CD4-positive, alpha-beta T cell treated with Interleukin-4 for 1 hour (primary cell): Measurements from ENCODE around the gene CHTF8.

Experiments used
- DNase-seq, 2 donors: peaks; one replicate each; pipeline ENCODE4 v3.0.0-alpha.2; 2020 to 2022

Gene CHTF8

GRCh38 chr16:69084289-69084688, 48.1 kb downstream of the CHTF8 start:
- no peak for DNase-seq

DNA sequence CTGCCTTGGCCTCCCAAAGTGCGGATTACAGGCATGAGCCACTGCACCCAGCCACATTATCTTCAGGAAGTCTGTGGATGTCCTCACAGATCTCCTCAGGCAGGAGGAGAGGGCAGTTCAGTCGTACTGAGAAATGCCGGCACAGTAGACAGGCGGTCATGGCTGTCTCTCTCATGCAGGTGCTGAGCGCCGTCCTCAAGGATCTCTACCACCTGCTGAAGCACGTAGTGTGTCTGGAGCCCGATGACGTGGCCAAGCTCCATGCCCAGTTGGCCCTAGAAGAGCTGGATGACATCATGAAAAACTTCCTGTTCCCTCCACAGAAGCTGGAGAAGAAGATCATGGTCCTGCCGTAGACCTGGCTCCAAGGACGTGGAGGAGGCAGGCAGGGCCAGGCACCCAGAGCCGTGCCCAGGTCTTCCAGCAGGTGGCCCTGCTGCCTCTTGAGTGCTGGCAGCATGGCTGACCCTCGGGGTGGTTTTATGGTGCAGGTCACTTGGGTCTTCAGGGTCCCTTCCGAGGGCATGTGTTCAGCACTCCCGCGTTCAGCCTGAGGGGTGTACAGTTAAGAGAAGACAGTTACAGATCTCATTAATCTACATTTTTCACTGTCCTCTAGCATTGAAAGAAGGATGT, 49.0 kb downstream of the CHTF8 start:
- DNase-seq: no peak

DNA sequence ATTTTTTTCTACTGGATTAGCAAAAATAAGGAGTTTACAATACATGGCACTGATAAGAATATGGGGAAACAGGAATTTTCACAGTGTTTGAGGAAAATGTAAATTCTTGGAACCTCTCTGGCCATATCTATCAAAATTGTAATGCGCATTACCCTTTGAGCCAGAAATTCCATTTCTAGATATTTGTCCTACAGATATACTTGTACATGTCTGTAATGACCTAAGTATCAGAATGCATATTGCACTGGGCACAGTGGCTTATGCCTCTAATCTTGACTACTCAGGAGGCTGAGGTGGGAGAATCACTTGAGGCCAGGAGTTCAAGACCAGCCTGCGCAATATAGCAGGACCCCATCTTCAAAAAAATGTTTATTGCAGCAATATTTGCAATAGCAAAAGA, 52.7 kb downstream of the CHTF8 start:
- no peak for DNase-seq

- DNase-seq: no peak
These were observed 54.3 kb downstream of the CHTF8 start for GRCh38 chr16:69078073-69078472.

DNA sequence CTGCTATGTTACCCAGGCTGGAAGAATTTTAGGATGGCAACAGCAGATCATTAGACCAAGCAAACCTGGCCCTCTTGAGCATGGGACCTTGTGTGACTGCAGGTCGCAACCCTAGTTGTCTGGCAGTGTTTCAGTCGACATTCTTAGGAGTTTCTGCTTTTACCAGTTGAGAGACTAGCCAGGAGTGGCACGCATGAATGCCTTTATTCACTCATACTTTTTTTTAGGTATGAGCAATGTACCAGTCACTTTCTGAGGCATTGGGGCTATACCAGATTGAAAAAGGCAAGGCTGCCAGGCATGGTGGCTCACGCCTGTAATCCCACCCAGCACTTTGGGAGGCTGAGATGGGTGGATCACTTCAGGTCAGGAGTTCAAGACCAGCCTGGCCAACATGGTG, 55.1 kb downstream of the CHTF8 start:
- no peak for DNase-seq

DNA sequence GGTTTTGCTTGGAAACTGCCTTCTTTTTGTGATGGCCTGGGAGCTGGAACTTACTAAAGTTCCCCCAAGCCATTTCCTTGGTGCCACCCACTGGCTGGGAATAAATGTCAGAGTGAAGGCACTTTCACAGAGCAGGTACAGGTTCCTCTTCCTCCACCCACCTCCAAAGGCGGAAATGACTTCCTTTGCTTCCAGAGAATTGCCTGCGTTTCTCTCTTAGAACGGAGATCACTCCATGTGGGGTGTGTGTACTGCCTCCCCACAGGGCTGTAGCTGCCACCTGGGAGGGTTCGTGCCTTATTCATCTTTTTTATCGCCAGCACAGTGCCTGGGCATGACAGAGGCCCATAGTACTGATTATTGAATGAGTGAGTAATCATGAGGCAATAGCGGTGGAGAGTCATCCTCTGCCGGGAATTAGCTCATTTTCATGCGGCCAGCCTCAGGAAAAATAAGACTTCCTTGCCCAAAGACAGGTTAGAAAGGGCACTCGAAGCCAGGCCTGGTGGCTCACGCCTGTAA, 59.1 kb downstream of the CHTF8 start:
- DNase-seq: no peak

DNA sequence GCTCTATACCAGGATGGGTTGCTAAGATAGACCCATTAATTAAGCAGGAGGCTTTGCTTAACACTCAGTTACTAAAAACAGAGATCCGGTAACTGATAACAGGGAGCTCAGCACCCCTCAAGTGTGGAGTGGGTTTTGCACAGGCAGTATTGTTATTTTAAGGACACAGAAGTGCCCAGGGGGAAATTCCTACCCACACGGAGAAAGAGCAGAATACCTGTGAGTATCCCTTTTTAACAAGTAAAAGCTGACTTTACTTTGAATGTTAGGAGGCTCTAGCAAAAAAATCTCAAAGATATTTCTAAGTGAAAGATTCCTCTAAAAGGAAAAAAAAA, 59.8 kb downstream of the CHTF8 start:
- no peak for DNase-seq

DNA sequence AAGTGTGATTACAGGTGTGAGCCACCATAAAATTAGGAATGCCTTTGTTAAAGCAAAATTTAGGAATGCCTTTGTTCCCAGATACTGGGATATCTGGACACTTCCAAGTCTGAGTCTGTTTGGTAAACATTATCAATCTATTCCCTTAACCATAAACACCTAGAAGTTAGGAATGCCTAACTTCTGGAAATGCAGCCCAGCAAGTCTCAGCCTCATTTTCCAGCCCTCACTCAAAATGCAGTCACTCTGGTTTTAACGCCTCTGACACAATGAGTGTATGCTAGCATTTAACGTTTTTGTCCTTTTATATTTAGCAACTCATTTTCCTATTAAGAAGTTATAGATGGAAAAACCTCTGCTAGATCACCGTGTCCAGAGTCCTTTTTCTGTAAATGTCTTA, 61.4 kb downstream of the CHTF8 start:
- no peak for DNase-seq

DNA sequence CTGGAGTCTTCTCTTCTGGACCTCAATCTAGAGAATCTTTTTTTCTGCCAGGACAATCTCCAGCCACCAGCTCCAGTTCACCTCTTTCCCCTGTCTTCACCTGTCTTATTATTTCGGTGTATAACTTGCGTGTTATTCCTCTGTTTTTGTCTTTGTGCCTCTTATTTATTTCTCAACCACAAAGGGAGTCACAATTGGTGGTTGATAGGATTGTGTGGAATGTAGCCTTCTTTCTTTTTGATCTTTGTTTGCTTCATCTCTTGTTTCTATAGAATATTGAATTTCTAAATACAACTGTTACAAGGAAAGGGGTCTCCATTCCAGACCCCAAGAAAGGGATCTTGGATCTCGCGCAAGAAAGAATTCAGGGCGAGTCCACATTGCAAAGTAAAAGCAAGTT, 62.9 kb downstream of the CHTF8 start:
- no peak for DNase-seq
